NCI-H2227 (cell line): Measurements from ENCODE around the gene PAF1.

ENCODE experiments used
- DNase-seq: peaks from one replicate; lab custom pipeline; 2025; ENCODE audit not compliant: unreplicated experiment; lab: John Stamatoyannopoulos, UW

The PAF1 gene

GRCh38 chr19:39390751-39391437, at the start of gene PAF1, which contains the start of gene MED29:
Gene PAF1 (minus strand): TSS chr19:39391106. CDS start chr19:39390864, 242 bp downstream.
Gene MED29 (plus strand): TSS chr19:39391378. CDS start chr19:39391423, 45 bp downstream.
- DNase-seq, result peak; percentile 100

GRCh38 chr19:39438270-39438934, 47.5 kb upstream of the PAF1 start:
- DNase-seq, result no peak

- DNase-seq, result no peak
Measured at GRCh38 chr19:39436350-39436716, 45.4 kb upstream of the PAF1 start.

GRCh38 chr19:39435499-39436349, 44.8 kb upstream of the PAF1 start, which contains the start of gene RPS16:
Gene RPS16 (minus strand): TSS chr19:39435949. CDS start chr19:39435895, 54 bp downstream.
- peak; percentile 100 for DNase-seq

- no peak for DNase-seq
Measured at GRCh38 chr19:39434123-39435076, 43.5 kb upstream of the PAF1 start.

- DNase-seq, result no peak
Measured at GRCh38 chr19:39433480-39434079, 42.7 kb upstream of the PAF1 start.

GRCh38 chr19:39432677-39433025, 41.7 kb upstream of the PAF1 start:
- no peak for DNase-seq

- DNase-seq, result peak; percentile 85
Measured at GRCh38 chr19:39430675-39431593, 40.0 kb upstream of the PAF1 start.

GRCh38 chr19:39428283-39429112, 37.6 kb upstream of the PAF1 start:
- peak; percentile 83 for DNase-seq

- no peak for DNase-seq
Measured at GRCh38 chr19:39427707-39428106, 36.8 kb upstream of the PAF1 start.

- peak; percentile 61 for DNase-seq
Measured at GRCh38 chr19:39426170-39426569, 35.3 kb upstream of the PAF1 start.

GRCh38 chr19:39425744-39426143, 34.8 kb upstream of the PAF1 start:
- DNase-seq, result no peak

- no peak for DNase-seq
Measured at GRCh38 chr19:39424934-39425333, 34.0 kb upstream of the PAF1 start.

GRCh38 chr19:39423258-39424086, 32.6 kb upstream of the PAF1 start:
- no peak for DNase-seq

- DNase-seq, result no peak
Measured at GRCh38 chr19:39422020-39422419, 31.1 kb upstream of the PAF1 start.

- no peak for DNase-seq
Measured at GRCh38 chr19:39420769-39421168, 29.9 kb upstream of the PAF1 start.

GRCh38 chr19:39419003-39419402, 28.1 kb upstream of the PAF1 start:
- no peak for DNase-seq
